Epithelial cell of esophagus (primary cell): ENCODE results near the gene TMEM169.

Experiments
- DNase-seq: peaks from one replicate; pipeline ENCODE4 v3.0.0; 2010; ENCODE audit warnings: low read depth
- H3K4me3 ChIP-seq: 2 replicates; pipeline ENCODE4 v1.5.1; 2011; ENCODE audit warnings: mild to moderate bottlenecking, low read length, control low read depth
- TF ChIP-seq, protein P1 (sequence below): IDR thresholded peaks from 2 replicates; pipeline ENCODE4 v1.5.1; 2011; ENCODE audit warnings: low read depth, mild to moderate bottlenecking, low read length, control low read depth, inconsistent platforms; ENCODE audit not compliant: insufficient read depth; ENCODE audit errors: missing control alignments

The TMEM169 gene

GRCh38 chr2:216151313-216152025 is 69.8 kb downstream of the TMEM169 start:
- no peak overlapping the region for H3K4me3 ChIP-seq
- DNase-seq: no peak
- TF ChIP-seq, protein P1, sequence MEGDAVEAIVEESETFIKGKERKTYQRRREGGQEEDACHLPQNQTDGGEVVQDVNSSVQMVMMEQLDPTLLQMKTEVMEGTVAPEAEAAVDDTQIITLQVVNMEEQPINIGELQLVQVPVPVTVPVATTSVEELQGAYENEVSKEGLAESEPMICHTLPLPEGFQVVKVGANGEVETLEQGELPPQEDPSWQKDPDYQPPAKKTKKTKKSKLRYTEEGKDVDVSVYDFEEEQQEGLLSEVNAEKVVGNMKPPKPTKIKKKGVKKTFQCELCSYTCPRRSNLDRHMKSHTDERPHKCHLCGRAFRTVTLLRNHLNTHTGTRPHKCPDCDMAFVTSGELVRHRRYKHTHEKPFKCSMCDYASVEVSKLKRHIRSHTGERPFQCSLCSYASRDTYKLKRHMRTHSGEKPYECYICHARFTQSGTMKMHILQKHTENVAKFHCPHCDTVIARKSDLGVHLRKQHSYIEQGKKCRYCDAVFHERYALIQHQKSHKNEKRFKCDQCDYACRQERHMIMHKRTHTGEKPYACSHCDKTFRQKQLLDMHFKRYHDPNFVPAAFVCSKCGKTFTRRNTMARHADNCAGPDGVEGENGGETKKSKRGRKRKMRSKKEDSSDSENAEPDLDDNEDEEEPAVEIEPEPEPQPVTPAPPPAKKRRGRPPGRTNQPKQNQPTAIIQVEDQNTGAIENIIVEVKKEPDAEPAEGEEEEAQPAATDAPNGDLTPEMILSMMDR: peak; percentile 19
